Measurements from ENCODE around the gene FAM47E.
"Not testable (repeated sequence)": the region's sequence is repeated elsewhere in the genome, so short reads cannot be mapped to it uniquely, and the experiment has no call there.

FAM47E gene

GRCh38 chr4:76238701-76239100, 12.8 kb upstream of the FAM47E start:
- H3K9ac ChIP-seq (ENCODE audit: low read length) = no peak overlapping the region
- H3K9me3 ChIP-seq (ENCODE audit: control insufficient read depth, low read length) = peaks cover 36% of the 10 kb centered on the region
- no peak overlapping the region for H3K18ac ChIP-seq (ENCODE audit: low read depth in 1 of 2, low read length in 2 of 2)
- H3K4me3 ChIP-seq (ENCODE audit: insufficient read depth in 1 of 2, low read depth in 1 of 2, low read length in 2 of 2) = no peak overlapping the region
- H3K14ac ChIP-seq (ENCODE audit: low read length in 2 of 2) = no peak overlapping the region
- no peak overlapping the region for H2BK12ac ChIP-seq (ENCODE audit: low read length in 2 of 2)
- H3K23ac ChIP-seq (ENCODE audit: low read length in 2 of 2) = no peak overlapping the region
- H2BK15ac ChIP-seq (ENCODE audit: low read depth, poor library complexity, severe bottlenecking) = no peak overlapping the region
- H3K27ac ChIP-seq (ENCODE audit: low read length, poor library complexity, severe bottlenecking) = no peak overlapping the region
- H3K27me3 ChIP-seq (ENCODE audit: control insufficient read depth in 1 of 2, insufficient read depth in 1 of 2, low read length in 2 of 2) = peaks cover 8 to 9% of the 10 kb centered on the region in 2 experiments
- H3K4ac ChIP-seq (ENCODE audit: low read depth in 1 of 2, low read length in 2 of 2) = no peak overlapping the region
- no peak overlapping the region for H2BK5ac ChIP-seq (ENCODE audit: low read depth, low read length, poor library complexity, severe bottlenecking)
- no peak overlapping the region for H4K8ac ChIP-seq (ENCODE audit: low read length)
- H3K79me1 ChIP-seq (replicated peaks; ENCODE audit: low read length, poor library complexity, severe bottlenecking) = no peaks in the 10 kb centered on the region
- no peak overlapping the region for H2BK120ac ChIP-seq (ENCODE audit: low read depth, low read length)
- no peak for DNase-seq
- H2AK5ac ChIP-seq (ENCODE audit: low read length, severe bottlenecking) = no peak overlapping the region
- H3K4me2 ChIP-seq (ENCODE audit: low read length, poor library complexity, severe bottlenecking) = no peak overlapping the region
- no peaks in the 10 kb centered on the region for H3K4me1 ChIP-seq (ENCODE audit: control insufficient read depth, insufficient read depth, low read depth, low read length)
- no peaks in the 10 kb centered on the region for H3K36me3 ChIP-seq (ENCODE audit: control insufficient read depth in 1 of 2, insufficient read depth in 2 of 2, low read depth in 1 of 2, low read length in 2 of 2)
- H2AFZ ChIP-seq (ENCODE audit: low read depth, low read length) = no peak overlapping the region
- no peak overlapping the region for H4K91ac ChIP-seq (ENCODE audit: low read length)

DNA sequence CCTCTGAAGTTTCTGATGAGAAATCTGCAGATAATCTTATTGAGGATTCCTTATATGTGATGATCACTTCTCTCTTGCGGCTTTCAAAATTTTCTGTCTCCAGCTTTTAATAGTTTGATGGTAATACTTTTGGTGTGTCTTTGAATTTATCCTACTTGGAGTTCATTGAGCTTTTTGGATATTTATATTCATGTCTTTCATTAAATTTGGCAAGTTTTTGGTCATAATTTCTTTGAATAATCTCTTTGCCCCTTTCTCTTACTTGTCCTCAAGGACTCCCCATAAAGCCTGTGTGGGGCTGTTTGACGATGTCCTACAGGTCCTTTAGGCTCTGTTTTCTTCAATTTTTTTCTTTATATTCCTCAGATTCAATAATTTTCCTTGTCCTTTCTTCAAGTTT, 11.3 kb upstream of the FAM47E start:
- Histone ChIP-seq H3K4ac (ENCODE audit: low read depth in 1 of 2, low read length in 2 of 2) (no peak overlapping the region), H2AK5ac (ENCODE audit: low read length, severe bottlenecking) (no peak overlapping the region), H3K4me2 (ENCODE audit: low read length, poor library complexity, severe bottlenecking) (no peak overlapping the region), H3K36me3 (ENCODE audit: control insufficient read depth in 1 of 2, insufficient read depth in 2 of 2, low read depth in 1 of 2, low read length in 2 of 2) (no peaks in the 10 kb centered on the region), H3K9me3 (ENCODE audit: control insufficient read depth, low read length) (peaks cover 36% of the 10 kb centered on the region), H2AFZ (ENCODE audit: low read depth, low read length) (no peak overlapping the region), H2BK120ac (ENCODE audit: low read depth, low read length) (no peak overlapping the region), H3K4me1 (ENCODE audit: control insufficient read depth, insufficient read depth, low read depth, low read length) (no peaks in the 10 kb centered on the region), H3K23ac (ENCODE audit: low read length in 2 of 2) (no peak overlapping the region), H2BK12ac (ENCODE audit: low read length in 2 of 2) (no peak overlapping the region), H3K79me1 (replicated peaks; ENCODE audit: low read length, poor library complexity, severe bottlenecking) (no peaks in the 10 kb centered on the region), H3K9ac (ENCODE audit: low read length) (no peak overlapping the region), H2BK15ac (ENCODE audit: low read depth, poor library complexity, severe bottlenecking) (no peak overlapping the region), H3K14ac (ENCODE audit: low read length in 2 of 2) (no peak overlapping the region), H3K4me3 (ENCODE audit: insufficient read depth in 1 of 2, low read depth in 1 of 2, low read length in 2 of 2) (no peak overlapping the region), H3K18ac (ENCODE audit: low read depth in 1 of 2, low read length in 2 of 2) (no peak overlapping the region), H4K8ac (ENCODE audit: low read length) (no peak overlapping the region), H3K27me3 (ENCODE audit: control insufficient read depth in 1 of 2, insufficient read depth in 1 of 2, low read length in 2 of 2) (peaks cover 10 to 11% of the 10 kb centered on the region in 2 experiments), H3K27ac (ENCODE audit: low read length, poor library complexity, severe bottlenecking) (no peak overlapping the region), H4K91ac (ENCODE audit: low read length) (no peak overlapping the region), H2BK5ac (ENCODE audit: low read depth, low read length, poor library complexity, severe bottlenecking) (no peak overlapping the region)
- no peak for DNase-seq
- WGBS = 100% methylated on average over 2 of the region's 2 CpGs

DNA sequence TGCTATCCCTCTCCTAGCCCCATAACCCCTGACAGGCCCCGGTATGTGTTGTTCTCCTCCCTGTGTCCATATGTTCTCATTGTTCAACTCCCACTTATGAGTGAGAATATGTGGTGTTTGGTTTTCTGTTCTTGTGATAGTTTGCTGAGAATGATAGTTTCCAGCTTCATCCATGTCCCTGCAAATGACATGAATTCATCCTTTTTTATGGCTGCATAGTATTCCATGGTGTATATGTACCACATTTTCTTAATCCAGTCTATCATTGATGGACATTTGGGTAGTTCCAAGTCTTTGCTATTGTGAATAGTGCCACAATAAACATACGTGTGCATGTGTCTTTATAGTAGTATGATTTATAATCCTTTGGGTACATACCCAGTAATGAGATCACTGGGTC, 7.6 kb upstream of the FAM47E start:
- H3K4me1 ChIP-seq (ENCODE audit: control insufficient read depth, insufficient read depth, low read depth, low read length); H2BK5ac ChIP-seq (ENCODE audit: low read depth, low read length, poor library complexity, severe bottlenecking); H3K23ac ChIP-seq (ENCODE audit: low read length in 2 of 2); H3K4me3 ChIP-seq (ENCODE audit: insufficient read depth in 1 of 2, low read depth in 1 of 2, low read length in 2 of 2); H2BK15ac ChIP-seq (ENCODE audit: low read depth, poor library complexity, severe bottlenecking); H3K14ac ChIP-seq (ENCODE audit: low read length in 2 of 2); DNase-seq; H3K4me2 ChIP-seq (ENCODE audit: low read length, poor library complexity, severe bottlenecking); H2BK12ac ChIP-seq (ENCODE audit: low read length in 2 of 2); H4K91ac ChIP-seq (ENCODE audit: low read length); H3K36me3 ChIP-seq (ENCODE audit: control insufficient read depth in 1 of 2, insufficient read depth in 2 of 2, low read depth in 1 of 2, low read length in 2 of 2); H3K18ac ChIP-seq (ENCODE audit: low read depth in 1 of 2, low read length in 2 of 2); H3K27ac ChIP-seq (ENCODE audit: low read length, poor library complexity, severe bottlenecking); H2BK120ac ChIP-seq (ENCODE audit: low read depth, low read length); H3K79me1 ChIP-seq (replicated peaks; ENCODE audit: low read length, poor library complexity, severe bottlenecking); H4K8ac ChIP-seq (ENCODE audit: low read length); H3K9ac ChIP-seq (ENCODE audit: low read length); H2AK5ac ChIP-seq (ENCODE audit: low read length, severe bottlenecking); H2AFZ ChIP-seq (ENCODE audit: low read depth, low read length); H3K4ac ChIP-seq (ENCODE audit: low read depth in 1 of 2, low read length in 2 of 2): not testable (repeated sequence)
- Histone ChIP-seq H3K9me3 (ENCODE audit: control insufficient read depth, low read length) (peaks cover 33% of the 10 kb centered on the region), H3K27me3 (ENCODE audit: control insufficient read depth in 1 of 2, insufficient read depth in 1 of 2, low read length in 2 of 2) (peaks cover 19 to 24% of the 10 kb centered on the region in 2 experiments)
- no CpG with 5 or more reads among the region's 2 CpGs for WGBS

DNA sequence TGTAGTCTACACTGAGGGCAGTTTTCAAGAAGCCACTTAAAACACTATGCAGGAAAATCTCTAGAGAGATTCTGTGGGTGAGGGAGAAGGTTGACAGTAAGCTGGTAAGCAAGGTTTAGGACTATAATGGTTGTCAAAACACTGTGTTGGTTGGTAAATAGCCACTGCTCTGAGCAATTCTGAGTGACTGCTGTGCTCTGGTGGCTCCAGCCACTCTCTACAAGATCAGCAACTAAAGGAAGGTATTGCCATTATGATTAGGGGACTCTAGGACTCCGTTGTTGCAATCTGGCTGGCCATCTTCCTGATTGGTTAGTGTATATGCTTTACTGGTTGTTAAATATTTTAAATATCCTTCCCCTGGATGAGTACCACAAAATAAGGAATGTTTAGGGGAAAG, 5.5 kb upstream of the FAM47E start:
- WGBS = no CpG with 5 or more reads among the region's 1 CpG
- Histone ChIP-seq H2BK12ac (ENCODE audit: low read length in 2 of 2) (no peak overlapping the region), H3K4me1 (ENCODE audit: control insufficient read depth, insufficient read depth, low read depth, low read length) (peaks cover 2% of the 10 kb centered on the region), H2BK15ac (ENCODE audit: low read depth, poor library complexity, severe bottlenecking) (no peak overlapping the region), H3K36me3 (ENCODE audit: control insufficient read depth in 1 of 2, insufficient read depth in 2 of 2, low read depth in 1 of 2, low read length in 2 of 2) (no peaks in the 10 kb centered on the region), H2BK120ac (ENCODE audit: low read depth, low read length) (no peak overlapping the region), H3K4me2 (ENCODE audit: low read length, poor library complexity, severe bottlenecking) (no peak overlapping the region), H3K27me3 (ENCODE audit: control insufficient read depth in 1 of 2, insufficient read depth in 1 of 2, low read length in 2 of 2) (peaks cover 27 to 36% of the 10 kb centered on the region in 2 experiments), H3K18ac (ENCODE audit: low read depth in 1 of 2, low read length in 2 of 2) (no peak overlapping the region), H2AFZ (ENCODE audit: low read depth, low read length) (no peak overlapping the region), H3K14ac (ENCODE audit: low read length in 2 of 2) (no peak overlapping the region), H3K9me3 (ENCODE audit: control insufficient read depth, low read length) (peaks cover 12% of the 10 kb centered on the region), H2BK5ac (ENCODE audit: low read depth, low read length, poor library complexity, severe bottlenecking) (no peak overlapping the region), H3K4ac (ENCODE audit: low read depth in 1 of 2, low read length in 2 of 2) (no peak overlapping the region), H3K4me3 (ENCODE audit: insufficient read depth in 1 of 2, low read depth in 1 of 2, low read length in 2 of 2) (no peak overlapping the region), H2AK5ac (ENCODE audit: low read length, severe bottlenecking) (no peak overlapping the region), H4K91ac (ENCODE audit: low read length) (no peak overlapping the region), H3K27ac (ENCODE audit: low read length, poor library complexity, severe bottlenecking) (no peak overlapping the region), H3K79me1 (replicated peaks; ENCODE audit: low read length, poor library complexity, severe bottlenecking) (no peaks in the 10 kb centered on the region), H3K23ac (ENCODE audit: low read length in 2 of 2) (no peak overlapping the region), H3K9ac (ENCODE audit: low read length) (no peak overlapping the region), H4K8ac (ENCODE audit: low read length) (no peak overlapping the region)
- DNase-seq = no peak
